Liver (tissue), 9 donors: ENCODE results near the gene GNG7. TPM values are rescaled to one million over a fixed set of nuclear protein-coding genes. Genes with fewer than 3 reads are reported as not detected.

Experiments
- DNase-seq: peaks from one replicate; pipeline ENCODE4 v3.0.0-alpha.2; 2017; ENCODE audit warnings: low spot score
- H3K27ac ChIP-seq, 2 donors: one replicate each; pipeline ENCODE4 v1.7.0; 2013; ENCODE audit warnings: inconsistent platforms in 2 of 2, low read length in 2 of 2, control low read depth in 1 of 2, low read depth in 1 of 2, mild to moderate bottlenecking in 1 of 2
- H3K27me3 ChIP-seq, 4 donors: one replicate each; pipeline versions ENCODE4 v1.6.1 to v1.7.0; 2013; ENCODE audit warnings: low read length in 3 of 4, inconsistent platforms in 1 of 4, mild to moderate bottlenecking in 1 of 4, moderate library complexity in 1 of 4; ENCODE audit not compliant: control insufficient read depth in 4 of 4, insufficient read depth in 4 of 4
- H3K36me3 ChIP-seq, 4 donors: one replicate each; pipeline versions ENCODE4 v1.6.1 to v1.7.0; 2013; ENCODE audit warnings: low read length in 3 of 4, mild to moderate bottlenecking in 3 of 4, low read depth in 1 of 4, moderate library complexity in 1 of 4; ENCODE audit not compliant: control insufficient read depth in 4 of 4, insufficient read depth in 3 of 4
- H3K4me1 ChIP-seq, 4 donors: one replicate each; pipeline versions ENCODE4 v1.6.1 to v1.7.0; 2013; ENCODE audit warnings: low read length in 3 of 4, mild to moderate bottlenecking in 3 of 4, moderate library complexity in 1 of 4; ENCODE audit not compliant: control insufficient read depth in 4 of 4, insufficient read depth in 4 of 4
- H3K4me3 ChIP-seq, 3 donors: one replicate each; pipeline versions ENCODE4 v1.6.1 to v1.7.0; 2013; ENCODE audit warnings: low read length in 3 of 3, control low read depth in 1 of 3, low read depth in 1 of 3, mild to moderate bottlenecking in 1 of 3
- H3K9ac ChIP-seq, 2 donors: one replicate each; pipeline ENCODE4 v1.7.0; 2013; ENCODE audit warnings: low read length in 2 of 2, mild to moderate bottlenecking in 2 of 2, moderate library complexity in 2 of 2, control low read depth in 1 of 2, low read depth in 1 of 2
- H3K9me3 ChIP-seq, 4 donors: one replicate each; pipeline versions ENCODE4 v1.6.1 to v1.7.0; 2013; ENCODE audit warnings: low read length in 3 of 4; ENCODE audit not compliant: control insufficient read depth in 4 of 4
- ATF3 ChIP-seq: IDR thresholded peaks from 2 replicates; pipeline ENCODE4 v1.6.1; 2016; ENCODE audit warnings: antibody characterized with exemption
- CTCF ChIP-seq: fragments of 150-350 bp; IDR thresholded peaks from 2 replicates; pipeline ENCODE4 v1.5.1; 2017; ENCODE audit warnings: improper control_type of control experiment, low read depth, low read length; ENCODE audit not compliant: missing input control
- EGR1 ChIP-seq, 2 donors: IDR thresholded peaks; 2 replicates each; pipeline ENCODE4 v1.6.1; 2016 to 2018; ENCODE audit warnings: antibody characterized with exemption in 2 of 2, low read depth in 2 of 2
- FOXA1 ChIP-seq: IDR thresholded peaks from 2 replicates; pipeline ENCODE4 v1.6.1; 2016; ENCODE audit warnings: antibody characterized with exemption
- FOXA2 ChIP-seq: IDR thresholded peaks from 2 replicates; pipeline ENCODE4 v1.6.1; 2016; ENCODE audit warnings: antibody characterized with exemption
- GABPA ChIP-seq, 2 donors: IDR thresholded peaks in 1 of 2; conservative IDR thresholded peaks in 1 of 2; 2 replicates each; pipeline ENCODE4 v1.6.1; 2016; ENCODE audit warnings: antibody characterized with exemption in 2 of 2, mild to moderate bottlenecking in 1 of 2, moderate library complexity in 1 of 2
- HNF4A ChIP-seq, 2 donors: conservative IDR thresholded peaks; 2 replicates each; pipeline ENCODE4 v1.6.1; 2016; ENCODE audit warnings: antibody characterized with exemption in 2 of 2, mild to moderate bottlenecking in 2 of 2
- HNF4G ChIP-seq: IDR thresholded peaks from 2 replicates; pipeline ENCODE4 v1.6.1; 2016; ENCODE audit warnings: antibody characterized with exemption
- JUND ChIP-seq, 2 donors: IDR thresholded peaks; 2 replicates each; pipeline ENCODE4 v1.6.1; 2016; ENCODE audit warnings: antibody characterized with exemption in 2 of 2
- MAX ChIP-seq: IDR thresholded peaks from 2 replicates; pipeline ENCODE4 v1.6.1; 2016; ENCODE audit warnings: antibody characterized with exemption
- NR2F2 ChIP-seq: IDR thresholded peaks from 2 replicates; pipeline ENCODE4 v1.6.1; 2016; ENCODE audit warnings: antibody characterized with exemption
- RAD21 ChIP-seq, 2 donors: IDR thresholded peaks; 2 replicates each; pipeline ENCODE4 v1.6.1; 2016; ENCODE audit warnings: antibody characterized with exemption in 2 of 2, mild to moderate bottlenecking in 2 of 2
- REST ChIP-seq: IDR thresholded peaks from 2 replicates; pipeline ENCODE4 v1.6.1; 2016; ENCODE audit warnings: antibody characterized with exemption, mild to moderate bottlenecking
- RXRA ChIP-seq, 2 donors: IDR thresholded peaks; 2 replicates each; pipeline ENCODE4 v1.6.1; 2017 to 2018; ENCODE audit warnings: antibody characterized with exemption in 2 of 2, mild to moderate bottlenecking in 1 of 2
- SP1 ChIP-seq: IDR thresholded peaks from 2 replicates; pipeline ENCODE4 v1.6.1; 2018; ENCODE audit warnings: antibody characterized with exemption, mild to moderate bottlenecking
- TAF1 ChIP-seq: conservative IDR thresholded peaks from 2 replicates; pipeline ENCODE4 v1.6.1; 2016; ENCODE audit warnings: antibody characterized with exemption, mild to moderate bottlenecking
- YY1 ChIP-seq: IDR thresholded peaks from 2 replicates; pipeline ENCODE4 v1.6.1; 2016; ENCODE audit warnings: antibody characterized with exemption, mild to moderate bottlenecking
- ZBTB33 ChIP-seq: IDR thresholded peaks from 2 replicates; pipeline ENCODE4 v1.6.1; 2016; ENCODE audit warnings: antibody characterized with exemption
- WGBS: extraction: QIAGEN DNeasy Blood & Tissue Kit; methylation state at CpG from one replicate; pipeline ENCODE4 v1.1.7; 2013; 5-methylcytosine and 5-hydroxymethylcytosine counted together
- polyA plus RNA-seq, 2 donors: library from polyadenylated mRNA; stranded (reverse) in 1 of 2; unstranded in 1 of 2; fragments of 200-250 nt in 1 of 2; fragments of >200 nt in 1 of 2; fragmentation: Nextera tagmentation in 1 of 2; extraction: Ambion mirVana in 1 of 2; gene quantifications; one replicate each; pipeline versions ENCODE4 v1.2.1 to v1.2.3, GENCODE V29; 2013 to 2015
- total RNA-seq, 2 donors: library from RNA; depleted of rRNA; stranded (reverse); fragments of >200 nt; gene quantifications; one replicate each; pipeline ENCODE4 v1.2.3, GENCODE V29; 2014
- donor health status: healthy.
- donor health status: healthy.
- donor health status: healthy.
- donor health status: healthy.
- donor health status: healthy.

GNG7 gene
- total and polyA plus RNA-seq, 4 donors, result 0.75 to 1.9 (median 1.1) TPM

GRCh38 chr19:2634228-2634951 is 68.1 kb downstream of the GNG7 start (continued):
- TF ChIP-seq TAF1 (peak; percentile 85), SP1 (peak; percentile 98), HNF4G (peak; percentile 58)

GRCh38 chr19:2633693-2634075 is 68.8 kb downstream of the GNG7 start:
- Histone ChIP-seq H3K27me3 (no peaks in the 10 kb centered on the region), H3K27ac (peak overlapping the region; percentile 95 to 96), H3K9ac (peak overlapping the region; percentile 75 to 91), H3K4me1 (peaks cover 12 to 69% (median 43%) of the 10 kb centered on the region in 4 donors), H3K36me3 (no peaks in the 10 kb centered on the region), H3K4me3 (peak overlapping the region; percentile 48 to 60 (median 59)), H3K9me3 (no peaks in the 10 kb centered on the region)
- no peak for DNase-seq
- TF ChIP-seq MAX (no peak), HNF4A (conservative IDR thresholded peaks at IDR 0.05) (no peak), GABPA (IDR thresholded peaks at IDR 0.05 in 1 of 2, conservative IDR thresholded peaks at IDR 0.05 in 1 of 2) (no peak), RAD21 (IDR thresholded peaks at IDR 0.05) (no peak), NR2F2 (no peak), EGR1 (IDR thresholded peaks at IDR 0.05; ENCODE audit: low read depth in 2 of 2) (no peak), TAF1 (no peak), FOXA1 (no peak), SP1 (no peak), REST (no peak)
- WGBS, result 84% methylated on average over 12 of the region's 12 CpGs

GRCh38 chr19:2631213-2631821 is 71.2 kb downstream of the GNG7 start:
- no peak for DNase-seq
- no peak overlapping the region for H3K9ac ChIP-seq
- H3K4me3 ChIP-seq, result no peak overlapping the region
- 88% methylated on average over 4 of the region's 4 CpGs for WGBS
- H3K27ac ChIP-seq, result peak overlapping the region; percentile 91 to 92
- H3K36me3 ChIP-seq, result no peaks in the 10 kb centered on the region
- H3K27me3 ChIP-seq, result no peaks in the 10 kb centered on the region
- H3K4me1 ChIP-seq, result peaks cover 18 to 79% (median 45%) of the 10 kb centered on the region in 4 donors
- no peaks in the 10 kb centered on the region for H3K9me3 ChIP-seq
- TF ChIP-seq EGR1 (IDR thresholded peaks at IDR 0.05; ENCODE audit: low read depth in 2 of 2) (no peak), YY1 (no peak), RAD21 (IDR thresholded peaks at IDR 0.05) (no peak), FOXA1 (no peak), GABPA (IDR thresholded peaks at IDR 0.05 in 1 of 2, conservative IDR thresholded peaks at IDR 0.05 in 1 of 2) (peak in 1 of 2 donors; percentile 34), ZBTB33 (no peak), ATF3 (no peak), FOXA2 (no peak), JUND (IDR thresholded peaks at IDR 0.05) (no peak), CTCF (no peak), NR2F2 (no peak), HNF4A (conservative IDR thresholded peaks at IDR 0.05) (peak in 1 of 2 donors; percentile 31), RXRA (IDR thresholded peaks at IDR 0.05) (peak in 1 of 2 donors; percentile 39), MAX (no peak)
